KMS-11 (cell line): ENCODE results near the gene IRF8.

Experiments
- H2AFZ ChIP-seq: fragments of 200-600 bp; sonication (generic); 2 replicates; pipeline ENCODE4 v1.6.1; 2016; ENCODE audit warnings: antibody characterized with exemption, mixed run types, low read depth
- H3K27ac ChIP-seq: fragments of 200-600 bp; sonication (generic); 2 replicates; pipeline ENCODE4 v1.6.1; 2016; ENCODE audit warnings: mild to moderate bottlenecking, mixed run types
- H3K27me3 ChIP-seq: fragments of 200-600 bp; sonication (generic); 2 replicates; pipeline ENCODE4 v1.6.1; 2017; ENCODE audit warnings: mild to moderate bottlenecking, low read depth, mixed run types, moderate library complexity; ENCODE audit not compliant: insufficient read depth
- H3K36me3 ChIP-seq: fragments of 200-600 bp; sonication (generic); 2 replicates; pipeline ENCODE4 v1.6.1; 2017; ENCODE audit warnings: mild to moderate bottlenecking, mixed run types; ENCODE audit not compliant: insufficient read depth
- H3K4me1 ChIP-seq: fragments of 200-600 bp; sonication (generic); 2 replicates; pipeline ENCODE4 v1.6.1; 2016; ENCODE audit warnings: mild to moderate bottlenecking, low read depth, mixed run types; ENCODE audit not compliant: poor library complexity, severe bottlenecking
- H3K4me2 ChIP-seq: fragments of 200-600 bp; sonication (generic); 2 replicates; pipeline ENCODE4 v1.7.0; 2016; ENCODE audit warnings: mild to moderate bottlenecking, mixed run types
- H3K4me3 ChIP-seq: fragments of 200-600 bp; sonication (generic); IDR thresholded peaks from 2 replicates; pipeline ENCODE4 v1.6.1; 2017; ENCODE audit warnings: low read depth, low read length, mixed read lengths; ENCODE audit not compliant: insufficient read depth
- H3K79me2 ChIP-seq: fragments of 200-600 bp; sonication (generic); 2 replicates; pipeline ENCODE4 v1.6.1; 2016; ENCODE audit warnings: low read depth, mixed run types; ENCODE audit not compliant: insufficient read depth
- H3K9ac ChIP-seq: fragments of 200-600 bp; sonication (generic); 2 replicates; pipeline ENCODE4 v1.6.1; 2016; ENCODE audit warnings: mild to moderate bottlenecking, mixed run types
- H4K20me1 ChIP-seq: fragments of 200-600 bp; sonication (generic); 2 replicates; pipeline ENCODE4 v1.6.1; 2016; ENCODE audit warnings: mild to moderate bottlenecking, mixed run types; ENCODE audit not compliant: insufficient read depth
- CTCF ChIP-seq: fragments of 200-600 bp; sonication (generic); conservative IDR thresholded peaks from 2 replicates; pipeline ENCODE4 v1.6.1; 2017; ENCODE audit warnings: low read depth, mild to moderate bottlenecking, antibody characterized with exemption, low read length, moderate library complexity, mixed read lengths

The IRF8 gene

DNA sequence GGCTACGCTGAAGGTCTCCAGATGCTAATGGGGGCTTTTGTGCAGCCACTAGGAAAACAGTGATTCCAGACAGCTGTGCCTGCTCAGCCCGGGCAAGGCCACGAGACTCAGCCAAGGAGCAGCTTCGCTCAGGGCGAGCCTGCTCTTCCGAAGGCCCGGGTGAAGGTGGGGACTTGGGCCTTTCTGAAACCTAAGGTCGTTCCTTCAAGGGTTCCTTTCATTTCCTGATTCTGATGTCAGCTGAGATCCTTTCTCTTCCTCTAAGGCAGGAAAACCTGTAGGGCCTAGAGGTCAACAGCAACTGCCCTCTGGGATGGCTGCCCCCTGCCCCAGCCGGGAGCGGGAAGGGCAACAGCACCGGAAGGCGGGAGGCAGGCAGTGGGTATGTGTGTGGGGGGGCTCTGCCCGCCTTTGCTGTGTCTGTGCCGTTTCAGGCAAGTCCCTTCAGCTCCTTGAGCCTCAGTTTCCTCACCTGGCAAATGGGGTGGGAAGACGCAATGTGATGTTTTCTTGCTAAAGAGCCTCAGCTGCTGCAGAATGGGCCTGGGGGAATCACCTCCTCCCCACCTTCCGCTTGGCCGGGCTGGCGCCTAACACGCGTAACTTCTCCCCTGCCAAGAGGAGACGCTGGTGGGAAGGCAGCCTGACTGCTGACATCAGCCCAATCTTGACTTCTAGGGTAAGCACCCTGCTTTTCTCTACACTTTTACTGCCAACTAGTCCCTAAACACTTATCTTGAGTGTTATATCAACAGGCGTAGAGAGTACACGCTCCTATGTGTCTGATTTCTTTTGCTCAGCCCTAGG is 32.8 kb downstream of the IRF8 start:
- Histone ChIP-seq H3K4me2 (no peak overlapping the region), H2AFZ (no peak overlapping the region), H3K4me3 (no peak overlapping the region), H3K4me1 (no peaks in the 10 kb centered on the region), H3K36me3 (no peaks in the 10 kb centered on the region), H4K20me1 (no peaks in the 10 kb centered on the region), H3K9ac (no peak overlapping the region), H3K79me2 (no peaks in the 10 kb centered on the region), H3K27me3 (peaks cover 54% of the 10 kb centered on the region; the same call in 1 of the 2 replicates), H3K27ac (no peak overlapping the region)
- TF ChIP-seq CTCF = no peak

GRCh38 chr16:85934210-85934609 is 35.2 kb downstream of the IRF8 start:
- no peak overlapping the region for H3K9ac ChIP-seq
- TF ChIP-seq CTCF = no peak
- H3K36me3 ChIP-seq = no peaks in the 10 kb centered on the region
- no peak overlapping the region for H2AFZ ChIP-seq
- peaks cover 51% of the 10 kb centered on the region; the same call in 1 of the 2 replicates for H3K27me3 ChIP-seq
- no peak overlapping the region for H3K4me2 ChIP-seq
- H3K27ac ChIP-seq = no peak overlapping the region
- H3K79me2 ChIP-seq = no peaks in the 10 kb centered on the region
- H3K4me3 ChIP-seq = no peak overlapping the region
- H3K4me1 ChIP-seq = no peaks in the 10 kb centered on the region
- no peaks in the 10 kb centered on the region for H4K20me1 ChIP-seq

GRCh38 chr16:85935391-85935973 is 36.5 kb downstream of the IRF8 start:
- Histone ChIP-seq H3K9ac (no peak overlapping the region), H2AFZ (no peak overlapping the region), H3K36me3 (no peaks in the 10 kb centered on the region), H3K27me3 (peaks cover 56% of the 10 kb centered on the region), H4K20me1 (no peaks in the 10 kb centered on the region), H3K4me2 (no peak overlapping the region), H3K4me3 (no peak overlapping the region), H3K27ac (no peak overlapping the region), H3K79me2 (no peaks in the 10 kb centered on the region), H3K4me1 (no peaks in the 10 kb centered on the region)
- no peak for TF ChIP-seq CTCF

DNA sequence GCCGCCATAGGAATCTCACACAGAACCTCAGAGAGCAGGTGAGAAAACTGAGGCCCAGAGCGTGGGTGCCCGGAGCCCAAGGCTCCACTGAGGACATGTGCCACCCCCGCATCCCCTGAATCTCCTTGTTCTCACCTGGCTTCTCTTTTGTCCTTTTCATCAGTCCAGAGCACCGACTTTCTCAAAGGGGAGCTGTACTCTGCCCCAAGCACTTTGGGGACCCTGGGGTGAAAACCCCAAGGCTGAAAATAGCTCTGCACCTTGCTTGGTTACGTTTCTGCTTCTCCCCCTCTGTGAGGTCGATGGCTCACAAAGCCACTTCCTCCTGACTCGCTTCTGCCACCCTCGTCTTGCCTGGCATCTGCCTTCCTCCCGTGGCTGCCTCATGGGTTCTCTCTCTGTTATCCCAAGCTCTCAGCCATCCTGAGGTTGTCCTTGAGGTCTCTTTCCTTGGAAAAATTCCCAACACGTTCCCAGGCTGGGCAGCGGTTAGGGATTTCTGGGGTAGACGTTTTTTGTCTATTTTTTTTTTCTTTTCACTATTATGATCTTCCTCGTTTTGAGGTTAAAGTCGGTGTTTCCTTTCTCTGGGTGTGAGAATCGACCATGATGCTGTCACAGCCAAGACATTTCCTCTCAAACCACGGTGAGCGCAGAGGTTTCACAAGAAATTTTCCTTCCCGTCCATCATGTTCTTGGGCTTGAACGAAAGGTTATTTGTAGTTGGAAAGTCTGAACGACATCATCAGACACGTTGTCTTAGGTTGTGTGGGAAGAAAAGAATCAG is 37.2 kb downstream of the IRF8 start:
- H3K4me3 ChIP-seq = no peak overlapping the region
- no peaks in the 10 kb centered on the region for H4K20me1 ChIP-seq
- H3K9ac ChIP-seq = no peak overlapping the region
- no peak overlapping the region for H3K4me2 ChIP-seq
- H3K79me2 ChIP-seq = no peaks in the 10 kb centered on the region
- H3K27ac ChIP-seq = no peak overlapping the region
- H3K36me3 ChIP-seq = no peaks in the 10 kb centered on the region
- peaks cover 57% of the 10 kb centered on the region for H3K27me3 ChIP-seq
- no peaks in the 10 kb centered on the region for H3K4me1 ChIP-seq
- no peak for TF ChIP-seq CTCF
- H2AFZ ChIP-seq = no peak overlapping the region; the same call in 1 of the 2 replicates
